GM12878 (cell line): Measurements from ENCODE around the gene ADAMTS16. TPM values are rescaled to one million over a fixed set of nuclear protein-coding genes. Genes with fewer than 3 reads are reported as not detected.

Experiments
- ATAC-seq: fragments of 200-7000 bp; cut with Tn5 transposase; 3 replicates; pipeline ENCODE4 v1.9.1; 2020; ENCODE audit warnings: mild to moderate bottlenecking, moderate library complexity
- BruUV-seq: library from RNA; stranded (reverse); fragments of 400-500 nt; replicated peaks from 2 replicates; lab custom pipeline; 2021; lab: Mats Ljungman, UMichigan
- CTCF ChIA-PET: fragments of 300-600 bp; sonication (Branson Sonifier 250); formaldehyde crosslinking; extraction: SDS; loops from one replicate; lab custom pipeline; 2021; ENCODE audit warnings: inconsistent platforms; lab: Yijun Ruan, JAX
- POLR2A ChIA-PET: fragments of 350-600 bp; formaldehyde crosslinking; extraction: SDS; loops from one replicate; lab custom pipeline; 2021; ENCODE audit warnings: inconsistent platforms; lab: Charles Lee
- RAD21 ChIA-PET: fragments of 300-600 bp; sonication (Branson Sonifier 250); formaldehyde crosslinking; loops from one replicate; lab custom pipeline; 2023; ENCODE audit warnings: antibody characterized with exemption; ENCODE audit not compliant: unreplicated experiment; lab: Charles Lee
- SMC1A ChIA-PET: fragments of 300-600 bp; sonication (Branson Sonifier 250); formaldehyde crosslinking; loops from one replicate; lab custom pipeline; 2023; ENCODE audit not compliant: unreplicated experiment, uncharacterized antibody; lab: Charles Lee
- DNase-seq: peaks from one replicate; pipeline ENCODE4 v3.0.0-alpha.2; 2011; ENCODE audit warnings: low read depth, low spot score
- FAIRE-seq: peaks from 3 replicates; lab custom pipeline; 2011; peaks lifted over from hg19 to GRCh38; lab: Jason Lieb, UNC
- H2AFZ ChIP-seq: 2 replicates; pipeline ENCODE4 v1.6.0; 2011; ENCODE audit warnings: low read depth, low read length, control low read depth; ENCODE audit not compliant: control insufficient read depth
- H3K27ac ChIP-seq: 2 replicates; pipeline ENCODE4 v1.5.1; 2011; ENCODE audit warnings: control low read depth; ENCODE audit not compliant: control insufficient read depth, insufficient read depth
- H3K27me3 ChIP-seq, 2 experiments: replicated peaks in 1 of 2; 2 replicates each; pipeline versions ENCODE4 v1.6.0 to v1.6.1; 2011; ENCODE audit warnings: low read length in 1 of 2; ENCODE audit not compliant: control insufficient read depth in 2 of 2, insufficient read depth in 2 of 2
- H3K36me3 ChIP-seq, 2 experiments: 2 replicates each; pipeline ENCODE4 v1.5.1; 2011; ENCODE audit warnings: low read length in 1 of 2; ENCODE audit not compliant: control insufficient read depth in 2 of 2, insufficient read depth in 2 of 2
- H3K4me1 ChIP-seq: 2 replicates; pipeline ENCODE4 v1.6.1; 2011; ENCODE audit warnings: mild to moderate bottlenecking, low read length, moderate library complexity, mixed read lengths; ENCODE audit not compliant: control insufficient read depth, insufficient read depth
- H3K4me2 ChIP-seq: 2 replicates; pipeline ENCODE4 v1.6.0; 2011; ENCODE audit warnings: control low read depth; ENCODE audit not compliant: control insufficient read depth, insufficient read depth
- H3K4me3 ChIP-seq: fragments of 200-600 bp; sonication (generic); 2 replicates; pipeline ENCODE4 v1.5.1; 2016
- H3K79me2 ChIP-seq: 2 replicates; pipeline ENCODE4 v1.6.0; 2011; ENCODE audit warnings: low read length; ENCODE audit not compliant: control insufficient read depth, insufficient read depth
- H3K9ac ChIP-seq: 2 replicates; pipeline ENCODE4 v1.8.0; 2011; ENCODE audit warnings: low read length, control low read depth, mixed read lengths; ENCODE audit not compliant: control insufficient read depth, insufficient read depth
- H3K9me3 ChIP-seq: replicated peaks from 3 replicates; pipeline ENCODE4 v1.5.1; 2011; ENCODE audit warnings: mild to moderate bottlenecking, low read length; ENCODE audit not compliant: control insufficient read depth, insufficient read depth
- H4K20me1 ChIP-seq: 2 replicates; pipeline ENCODE4 v1.6.0; 2011; ENCODE audit not compliant: control insufficient read depth, insufficient read depth
- BCL11A ChIP-seq: IDR thresholded peaks from 2 replicates; pipeline ENCODE4 v1.6.1; 2011; ENCODE audit warnings: low read depth, low read length
- BRCA1 ChIP-seq: IDR thresholded peaks from 2 replicates; pipeline ENCODE4 v1.6.1; 2011; ENCODE audit warnings: low read depth, low read length, improper control_type of control experiment
- CBFB ChIP-seq: IDR thresholded peaks from 2 replicates; pipeline ENCODE4 v1.6.1; 2016; ENCODE audit warnings: antibody characterized with exemption, low read depth
- CHD1 ChIP-seq: IDR thresholded peaks from 2 replicates; pipeline ENCODE4 v1.6.1; 2012; ENCODE audit warnings: low read depth, low read length, improper control_type of control experiment
- E2F4 ChIP-seq: IDR thresholded peaks from 2 replicates; pipeline ENCODE4 v1.6.1; 2012; ENCODE audit warnings: low read depth, low read length, improper control_type of control experiment
- ESRRA ChIP-seq: IDR thresholded peaks from 2 replicates; pipeline ENCODE4 v1.6.1; 2012; ENCODE audit warnings: mild to moderate bottlenecking, low read length, improper control_type of control experiment
- HDAC6 ChIP-seq: fragments of 200-600 bp; sonication (generic); IDR thresholded peaks from one replicate; pipeline ENCODE4 v1.8.0; 2017; ENCODE audit warnings: antibody characterized with exemption; ENCODE audit not compliant: unreplicated experiment
- MTA2 ChIP-seq: fragments of 450-650 bp; IDR thresholded peaks from 2 replicates; pipeline ENCODE4 v1.6.1; 2016; ENCODE audit warnings: low read depth, mild to moderate bottlenecking, moderate library complexity
- MYC ChIP-seq: IDR thresholded peaks from 2 replicates; pipeline ENCODE4 v1.6.1; 2011; ENCODE audit warnings: mild to moderate bottlenecking, low read length, moderate library complexity, inconsistent platforms; ENCODE audit not compliant: insufficient read depth, insufficient replicate concordance, insufficient read length, severe bottlenecking
- NFYA ChIP-seq: IDR thresholded peaks from 2 replicates; pipeline ENCODE4 v1.6.1; 2011; ENCODE audit warnings: low read depth, mild to moderate bottlenecking, low read length, improper control_type of control experiment, borderline replicate concordance
- RCOR1 ChIP-seq: conservative IDR thresholded peaks from 2 replicates; pipeline ENCODE4 v1.6.1; 2012; ENCODE audit warnings: low read depth, low read length, improper control_type of control experiment
- RFX5 ChIP-seq: IDR thresholded peaks from 2 replicates; pipeline ENCODE4 v1.6.1; 2011; ENCODE audit warnings: low read depth, low read length, improper control_type of control experiment
- SREBF2 ChIP-seq: IDR thresholded peaks from 2 replicates; pipeline ENCODE4 v1.6.1; 2012; ENCODE audit warnings: mild to moderate bottlenecking, low read length
- STAT1 ChIP-seq: fragments of 450-650 bp; conservative IDR thresholded peaks from 2 replicates; pipeline ENCODE4 v1.6.1; 2014; ENCODE audit warnings: antibody characterized with exemption, mild to moderate bottlenecking
- YBX1 ChIP-seq: fragments of 450-650 bp; IDR thresholded peaks from 2 replicates; pipeline ENCODE4 v1.6.1; 2016; ENCODE audit warnings: antibody characterized with exemption
- WGBS: methylation state at CpG from one replicate; pipeline ENCODE4 v1.1.6; 2016; ENCODE audit warnings: low lambda C conversion rate; ENCODE audit not compliant: insufficient replicate concordance, insufficient coverage; ENCODE audit errors: missing lambda C conversion rate; 5-methylcytosine and 5-hydroxymethylcytosine counted together
- in situ Hi-C: fragments of 300-500 bp; cut with MboI; formaldehyde crosslinking; loops from 9 replicates; pipeline ENCODE4 v1.14.3; 2018; ENCODE audit warnings: mixed read lengths
- intact Hi-C: fragments of 100-400 bp; cut with micrococcal nuclease; formaldehyde crosslinking; loops from one replicate; pipeline ENCODE4 v1.14.2; 2022; ENCODE audit not compliant: unreplicated experiment
- polyA plus RNA-seq, 11 experiments: library from polyadenylated mRNA; depleted of rRNA in 4 of 11; unstranded in 6 of 11; stranded (reverse) in 5 of 11; fragments of >200 nt; fragmentation: Nextera tagmentation in 4 of 11; fragmentation: Illumina TruSeq in 1 of 11; extraction: Ambion mirVana in 4 of 11; extraction: Trizol in 1 of 11; gene quantifications; 1 replicate in 1 of 11; 2 replicates in 10 of 11; pipeline versions ENCODE4 v1.2.1 to v1.2.3, GENCODE V29; 2011 to 2016; ENCODE audit warnings: inconsistent platforms in 2 of 11, missing spikeins in 2 of 11, low read depth in 1 of 11
- total RNA-seq, 4 experiments: library from RNA; depleted of rRNA in 3 of 4; stranded (reverse); fragments of >200 nt in 3 of 4; fragmentation: Illumina TruSeq in 1 of 4; extraction: Trizol in 1 of 4; gene quantifications; 2 replicates each; pipeline versions ENCODE4 v1.2.1 to v1.2.3, GENCODE V29; 2013 to 2021
- TF ChIP-seq, protein P1 (sequence below): IDR thresholded peaks from 2 replicates; pipeline ENCODE4 v1.6.1; 2011; ENCODE audit warnings: borderline replicate concordance, low read depth, mild to moderate bottlenecking, moderate library complexity, mixed read lengths, low read length; ENCODE audit not compliant: insufficient read depth; ENCODE audit errors: extremely low read length

Gene ADAMTS16
- total and polyA plus RNA-seq, 10 of the 15 experiments (the other 5 are each of a cell fraction or from before 2014, with no cell fraction given), result 0.04 TPM; not detected in 9

DNA sequence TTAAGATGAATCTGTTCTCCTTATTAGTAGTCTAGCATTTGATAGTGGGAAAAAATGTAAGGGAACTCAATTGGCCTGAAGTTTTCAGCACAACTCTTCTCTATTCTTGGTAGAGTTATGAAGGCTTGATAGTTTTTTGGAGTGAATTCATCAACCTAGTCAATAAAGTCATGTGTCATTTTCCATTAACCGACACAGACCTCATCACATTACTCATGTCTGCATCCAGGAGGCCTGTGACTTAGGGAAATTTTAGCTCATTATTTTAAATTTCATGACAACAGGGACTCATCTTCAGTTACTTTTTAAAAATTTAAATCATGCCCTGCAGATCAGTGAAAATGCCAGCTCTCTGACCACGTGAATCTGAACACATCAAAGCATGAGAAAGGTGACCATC, 63.3 kb downstream of the ADAMTS16 start:
- BruUV-seq, result no TSS peak
- Histone ChIP-seq H3K4me3 (no peak overlapping the region), H3K4me2 (no peak overlapping the region), H2AFZ (no peak overlapping the region), H3K4me1 (no peaks in the 10 kb centered on the region), H3K36me3 (no peaks in the 10 kb centered on the region), H3K27ac (no peak overlapping the region), H4K20me1 (no peaks in the 10 kb centered on the region), H3K79me2 (no peaks in the 10 kb centered on the region), H3K27me3 (no peaks in the 10 kb centered on the region), H3K9me3 (no peaks in the 10 kb centered on the region), H3K9ac (no peak overlapping the region)
- WGBS, result 19% methylated on average over 2 of the region's 2 CpGs
- intact Hi-C loops, result no loop called here
- FAIRE-seq (no peak), DNase-seq (no peak), ATAC-seq (no peak)
- POLR2A ChIA-PET, result no interaction called here
- SMC1A ChIA-PET, result interaction anchor here (1.1 kb wide), 1 partner anchor 8 kb away, joined by 3 read pairs; no protein-coding TSS in a partner anchor
- CTCF ChIA-PET, result no interaction called here
- in situ Hi-C loops, result no loop called here
- RAD21 ChIA-PET, result no interaction called here
- TF ChIP-seq ESRRA, result no peak
- TF ChIP-seq SREBF2, result no peak
- TF ChIP-seq E2F4, result no peak
- TF ChIP-seq CHD1, result no peak
- no peak for TF ChIP-seq HDAC6
- no peak for TF ChIP-seq MTA2
- TF ChIP-seq RFX5, result no peak

GRCh38 chr5:5207828-5208227, 67.7 kb downstream of the ADAMTS16 start:
- SMC1A ChIA-PET, result no interaction called here
- H3K27ac ChIP-seq, result no peak overlapping the region
- no TSS peak for BruUV-seq
- DNase-seq (no peak), FAIRE-seq (no peak), ATAC-seq (no peak)
- no peaks in the 10 kb centered on the region for H3K36me3 ChIP-seq
- no peak overlapping the region for H3K4me3 ChIP-seq
- CTCF ChIA-PET, result no interaction called here
- H3K9me3 ChIP-seq, result no peaks in the 10 kb centered on the region
- POLR2A ChIA-PET, result no interaction called here
- 31% methylated on average over 3 of the region's 3 CpGs for WGBS
- H3K4me2 ChIP-seq, result no peak overlapping the region
- RAD21 ChIA-PET, result no interaction called here
- no peaks in the 10 kb centered on the region for H3K4me1 ChIP-seq
- no peak overlapping the region for H2AFZ ChIP-seq
- no peaks in the 10 kb centered on the region for H3K79me2 ChIP-seq
- in situ Hi-C loops, result no loop called here
- no peak overlapping the region for H3K9ac ChIP-seq
- H3K27me3 ChIP-seq, result no peaks in the 10 kb centered on the region
- intact Hi-C loops, result no loop called here
- H4K20me1 ChIP-seq, result no peaks in the 10 kb centered on the region
- TF ChIP-seq MTA2, result no peak
- TF ChIP-seq NFYA, result no peak
- no peak for TF ChIP-seq MYC
- TF ChIP-seq, protein P1, sequence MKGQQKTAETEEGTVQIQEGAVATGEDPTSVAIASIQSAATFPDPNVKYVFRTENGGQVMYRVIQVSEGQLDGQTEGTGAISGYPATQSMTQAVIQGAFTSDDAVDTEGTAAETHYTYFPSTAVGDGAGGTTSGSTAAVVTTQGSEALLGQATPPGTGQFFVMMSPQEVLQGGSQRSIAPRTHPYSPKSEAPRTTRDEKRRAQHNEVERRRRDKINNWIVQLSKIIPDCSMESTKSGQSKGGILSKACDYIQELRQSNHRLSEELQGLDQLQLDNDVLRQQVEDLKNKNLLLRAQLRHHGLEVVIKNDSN, result no peak
- TF ChIP-seq RCOR1, result no peak
- no peak for TF ChIP-seq CBFB
- no peak for TF ChIP-seq BRCA1
- TF ChIP-seq BCL11A, result no peak
- no peak for TF ChIP-seq YBX1
- no peak for TF ChIP-seq STAT1
